DOHH2 (cell line): ENCODE results near the gene DNAAF5.

Experiments used
- H3F3A ChIP-seq: fragments of 200-600 bp; sonication (generic), shearing (Covaris generic); 2 replicates; pipeline ENCODE4 v1.6.0; 2016; ENCODE audit warnings: antibody characterized with exemption, mild to moderate bottlenecking; ENCODE audit not compliant: control insufficient read depth, insufficient read depth
- H3K27ac ChIP-seq: fragments of 200-600 bp; sonication (generic); 2 replicates; pipeline ENCODE4 v1.5.1; 2014; ENCODE audit warnings: low read depth, mild to moderate bottlenecking, low read length, moderate library complexity
- H3K27me3 ChIP-seq: fragments of 200-600 bp; sonication (generic); 2 replicates; pipeline ENCODE4 v1.6.1; 2014; ENCODE audit warnings: mild to moderate bottlenecking, low read length, mixed read lengths; ENCODE audit not compliant: control insufficient read depth
- H3K36me3 ChIP-seq: fragments of 200-600 bp; sonication (generic); 2 replicates; pipeline ENCODE4 v1.6.1; 2014; ENCODE audit warnings: mild to moderate bottlenecking, low read length, moderate library complexity, mixed read lengths; ENCODE audit not compliant: control insufficient read depth
- H3K4me1 ChIP-seq: fragments of 200-600 bp; sonication (generic); 2 replicates; pipeline ENCODE4 v1.6.1; 2014; ENCODE audit warnings: mild to moderate bottlenecking, low read length, mixed read lengths; ENCODE audit not compliant: control insufficient read depth
- H3K4me2 ChIP-seq: fragments of 200-600 bp; sonication (generic); 2 replicates; pipeline ENCODE4 v1.6.0; 2014; ENCODE audit warnings: mild to moderate bottlenecking, low read length, moderate library complexity
- H3K4me3 ChIP-seq: fragments of 200-600 bp; sonication (generic); 2 replicates; pipeline ENCODE4 v1.5.1; 2014; ENCODE audit warnings: mild to moderate bottlenecking, low read length, mixed read lengths
- H3K79me2 ChIP-seq: fragments of 200-600 bp; sonication (generic); 2 replicates; pipeline ENCODE4 v1.6.1; 2014; ENCODE audit warnings: mild to moderate bottlenecking, low read length, mixed read lengths; ENCODE audit not compliant: control insufficient read depth
- H3K9me2 ChIP-seq: fragments of 200-600 bp; sonication (generic); replicated peaks from 2 replicates; pipeline ENCODE4 v1.6.1; 2014; ENCODE audit warnings: mild to moderate bottlenecking, low read length, mixed read lengths; ENCODE audit not compliant: control insufficient read depth
- H3K9me3 ChIP-seq: fragments of 200-600 bp; sonication (generic); 2 replicates; pipeline ENCODE4 v1.6.1; 2014; ENCODE audit warnings: antibody characterized with exemption, low read length, mixed read lengths; ENCODE audit not compliant: control insufficient read depth, insufficient read depth
- H4K20me1 ChIP-seq: fragments of 200-600 bp; sonication (generic); 2 replicates; pipeline ENCODE4 v1.6.0; 2014; ENCODE audit warnings: low read depth, mild to moderate bottlenecking, antibody characterized with exemption, low read length, moderate library complexity; ENCODE audit not compliant: control insufficient read depth, insufficient read depth
- EZH2phosphoT487 ChIP-seq: fragments of 200-600 bp; sonication (generic); IDR thresholded peaks from 2 replicates; pipeline ENCODE4 v1.6.1; 2017; ENCODE audit warnings: borderline replicate concordance, mild to moderate bottlenecking, antibody characterized with exemption, low read length, moderate library complexity, mixed read lengths
- TF ChIP-seq, protein P1 (sequence below): fragments of 200-600 bp; sonication (generic); IDR thresholded peaks from one replicate; pipeline ENCODE4 v1.5.1; 2014; ENCODE audit warnings: antibody characterized with exemption, mild to moderate bottlenecking, low read depth, low read length; ENCODE audit not compliant: poor library complexity, severe bottlenecking

Gene DNAAF5

GRCh38 chr7:778271-778967, 51.9 kb downstream of the DNAAF5 start:
- Histone ChIP-seq H3K36me3 (peaks cover 92% of the 10 kb centered on the region), H3K4me3 (no peak overlapping the region)

DNA sequence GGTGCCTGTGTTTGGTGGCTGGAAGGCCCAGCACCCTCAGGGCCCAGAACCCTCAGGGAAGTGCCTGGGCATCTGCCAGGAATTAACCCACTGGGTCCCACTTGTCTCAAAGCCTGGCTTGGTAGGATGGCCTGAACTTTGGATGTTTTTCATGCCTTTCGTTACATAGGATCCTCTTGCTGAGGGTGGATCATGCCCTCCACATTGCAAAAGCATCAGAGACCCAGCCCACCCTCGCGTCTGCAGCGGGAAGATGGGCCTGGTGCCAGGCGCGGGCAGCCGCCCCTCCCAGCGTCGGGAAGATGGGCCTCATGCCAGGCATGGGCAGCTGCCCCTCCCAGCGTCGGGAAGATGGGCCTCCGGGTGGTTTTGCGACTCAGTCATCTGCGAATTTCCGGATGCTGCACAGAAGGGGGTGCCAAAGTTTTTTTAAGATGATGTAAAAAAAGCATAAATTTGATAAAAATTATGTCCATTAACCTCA, 52.5 kb downstream of the DNAAF5 start:
- Histone ChIP-seq H3K9me2 (no peaks in the 10 kb centered on the region), H3K36me3 (peaks cover 93% of the 10 kb centered on the region), H3F3A (peaks cover 3% of the 10 kb centered on the region; the same call in 1 of the 2 replicates), H3K27me3 (no peaks in the 10 kb centered on the region), H3K27ac (no peak overlapping the region), H3K4me3 (no peak overlapping the region), H3K4me2 (no peak overlapping the region), H3K79me2 (no peaks in the 10 kb centered on the region), H3K9me3 (no peaks in the 10 kb centered on the region), H4K20me1 (no peaks in the 10 kb centered on the region), H3K4me1 (no peaks in the 10 kb centered on the region)
- TF ChIP-seq EZH2phosphoT487, result no peak
- TF ChIP-seq, protein P1, sequence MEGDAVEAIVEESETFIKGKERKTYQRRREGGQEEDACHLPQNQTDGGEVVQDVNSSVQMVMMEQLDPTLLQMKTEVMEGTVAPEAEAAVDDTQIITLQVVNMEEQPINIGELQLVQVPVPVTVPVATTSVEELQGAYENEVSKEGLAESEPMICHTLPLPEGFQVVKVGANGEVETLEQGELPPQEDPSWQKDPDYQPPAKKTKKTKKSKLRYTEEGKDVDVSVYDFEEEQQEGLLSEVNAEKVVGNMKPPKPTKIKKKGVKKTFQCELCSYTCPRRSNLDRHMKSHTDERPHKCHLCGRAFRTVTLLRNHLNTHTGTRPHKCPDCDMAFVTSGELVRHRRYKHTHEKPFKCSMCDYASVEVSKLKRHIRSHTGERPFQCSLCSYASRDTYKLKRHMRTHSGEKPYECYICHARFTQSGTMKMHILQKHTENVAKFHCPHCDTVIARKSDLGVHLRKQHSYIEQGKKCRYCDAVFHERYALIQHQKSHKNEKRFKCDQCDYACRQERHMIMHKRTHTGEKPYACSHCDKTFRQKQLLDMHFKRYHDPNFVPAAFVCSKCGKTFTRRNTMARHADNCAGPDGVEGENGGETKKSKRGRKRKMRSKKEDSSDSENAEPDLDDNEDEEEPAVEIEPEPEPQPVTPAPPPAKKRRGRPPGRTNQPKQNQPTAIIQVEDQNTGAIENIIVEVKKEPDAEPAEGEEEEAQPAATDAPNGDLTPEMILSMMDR, result no peak

More at GRCh38 chr7:778271-778967, 51.9 kb downstream of the DNAAF5 start:
- H3K4me2 ChIP-seq, result no peak overlapping the region
- H3K27ac ChIP-seq, result no peak overlapping the region
- no peaks in the 10 kb centered on the region for H3K4me1 ChIP-seq
- H3K27me3 ChIP-seq, result no peaks in the 10 kb centered on the region
- H3K9me3 ChIP-seq, result no peaks in the 10 kb centered on the region
- TF ChIP-seq, protein P1, result no peak
- TF ChIP-seq EZH2phosphoT487, result no peak
- no peaks in the 10 kb centered on the region for H3K79me2 ChIP-seq
- peaks cover 3% of the 10 kb centered on the region; the same call in 1 of the 2 replicates for H3F3A ChIP-seq
- H3K9me2 ChIP-seq, result no peaks in the 10 kb centered on the region
- H4K20me1 ChIP-seq, result no peaks in the 10 kb centered on the region

- Histone ChIP-seq H3K36me3 (peaks cover 93% of the 10 kb centered on the region), H3K79me2 (no peaks in the 10 kb centered on the region), H3K4me2 (no peak overlapping the region), H3K27me3 (no peaks in the 10 kb centered on the region), H3F3A (peaks cover 3% of the 10 kb centered on the region; the same call in 1 of the 2 replicates), H3K4me1 (no peaks in the 10 kb centered on the region), H3K27ac (no peak overlapping the region), H3K4me3 (no peak overlapping the region), H4K20me1 (no peaks in the 10 kb centered on the region), H3K9me3 (no peaks in the 10 kb centered on the region), H3K9me2 (no peaks in the 10 kb centered on the region)
- no peak for TF ChIP-seq EZH2phosphoT487
- TF ChIP-seq, protein P1, result no peak
These were observed 53.0 kb downstream of the DNAAF5 start for GRCh38 chr7:779480-779879.
